ENCODE results near the gene ARMH2. TPM values are rescaled to one million over a fixed set of nuclear protein-coding genes. Genes with fewer than 3 reads are reported as not detected.

ARMH2 gene
- not detected in 2 replicates for total RNA-seq

- DNase-seq (ENCODE audit: low read depth) = peak; percentile 24
These were observed at the start of gene ARMH2 for GRCh38 chr6:24798740-24799540. ARMH2 (minus strand) TSS chr6:24798917; CDS start chr6:24798857, 60 bp downstream.

GRCh38 chr6:24848461-24848860, 49.7 kb upstream of the ARMH2 start:
- DNase-seq (ENCODE audit: low read depth) = no peak

- DNase-seq (ENCODE audit: low read depth) = no peak
These were observed 48.7 kb upstream of the ARMH2 start for GRCh38 chr6:24847402-24847801.

GRCh38 chr6:24845578-24845977, 46.9 kb upstream of the ARMH2 start:
- DNase-seq (ENCODE audit: low read depth) = no peak

- DNase-seq (ENCODE audit: low read depth) = no peak
These were observed 46.2 kb upstream of the ARMH2 start for GRCh38 chr6:24844903-24845302.

- no peak for DNase-seq (ENCODE audit: low read depth)
These were observed 45.3 kb upstream of the ARMH2 start for GRCh38 chr6:24844061-24844460.

GRCh38 chr6:24840187-24840586, 41.5 kb upstream of the ARMH2 start:
- DNase-seq (ENCODE audit: low read depth) = no peak

GRCh38 chr6:24838994-24839393, 40.3 kb upstream of the ARMH2 start:
- DNase-seq (ENCODE audit: low read depth) = no peak

GRCh38 chr6:24838081-24838480, 39.4 kb upstream of the ARMH2 start:
- DNase-seq (ENCODE audit: low read depth) = no peak

GRCh38 chr6:24836109-24836508, 37.4 kb upstream of the ARMH2 start:
- no peak for DNase-seq (ENCODE audit: low read depth)

- no peak for DNase-seq (ENCODE audit: low read depth)
These were observed 35.1 kb upstream of the ARMH2 start for GRCh38 chr6:24833711-24834386.

- DNase-seq (ENCODE audit: low read depth) = no peak
These were observed 34.1 kb upstream of the ARMH2 start for GRCh38 chr6:24832794-24833193.

- peak; percentile 29 for DNase-seq (ENCODE audit: low read depth)
These were observed 33.3 kb upstream of the ARMH2 start for GRCh38 chr6:24831771-24832716.

GRCh38 chr6:24829657-24830056, 30.9 kb upstream of the ARMH2 start:
- DNase-seq (ENCODE audit: low read depth) = no peak

- DNase-seq (ENCODE audit: low read depth) = no peak
These were observed 29.3 kb upstream of the ARMH2 start for GRCh38 chr6:24827970-24828369.

GRCh38 chr6:24827162-24827561, 28.4 kb upstream of the ARMH2 start:
- peak; percentile 15 for DNase-seq (ENCODE audit: low read depth)

- DNase-seq (ENCODE audit: low read depth) = no peak
These were observed 26.5 kb upstream of the ARMH2 start for GRCh38 chr6:24825130-24825630.

GRCh38 chr6:24824142-24824938, 25.6 kb upstream of the ARMH2 start:
- DNase-seq (ENCODE audit: low read depth) = no peak

GRCh38 chr6:24823185-24823584, 24.5 kb upstream of the ARMH2 start:
- no peak for DNase-seq (ENCODE audit: low read depth)

- peak; percentile 36 for DNase-seq (ENCODE audit: low read depth)
These were observed 24.0 kb upstream of the ARMH2 start for GRCh38 chr6:24822696-24823095.

- no peak for DNase-seq (ENCODE audit: low read depth)
These were observed 23.2 kb upstream of the ARMH2 start for GRCh38 chr6:24821860-24822444.

All from renal cortical epithelial cell (primary cell).